ENCODE results near the gene GLDN. TPM values are rescaled to one million over a fixed set of nuclear protein-coding genes. Genes with fewer than 3 reads are reported as not detected.

GLDN gene
- total RNA-seq, 6 experiments from 2014 or later, result not detected

DNA sequence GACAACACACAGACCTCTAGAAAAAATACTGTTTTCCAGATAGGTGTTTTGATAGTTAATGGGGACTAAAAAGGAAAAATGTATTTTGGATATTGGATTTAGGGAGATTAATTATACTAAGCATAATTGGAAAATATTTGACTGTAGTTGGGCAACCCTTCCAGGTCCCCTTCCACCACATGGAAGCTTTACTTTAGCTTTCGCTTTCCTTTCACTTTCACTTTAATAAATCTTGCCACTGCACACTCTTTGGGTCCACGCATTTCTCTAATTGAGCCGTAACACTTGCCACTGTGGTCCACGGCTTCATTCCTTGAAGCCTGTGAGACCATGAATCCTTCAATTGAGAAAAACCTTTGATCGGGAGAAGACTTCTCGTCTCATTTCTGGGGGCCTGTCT, 15.5 kb downstream of the GLDN start:
- H3K4me1 Mint-ChIP-seq (ENCODE audit: low read depth), result peaks cover 13% of the 10 kb centered on the region; the same call in 1 of the 2 replicates
- no peak overlapping the region for H3K27ac Mint-ChIP-seq
- no peaks in the 10 kb centered on the region for H3K36me3 Mint-ChIP-seq (ENCODE audit: low read depth)
- DNase-seq, result no peak
- peaks cover 21% of the 10 kb centered on the region for H3K27me3 Mint-ChIP-seq (ENCODE audit: insufficient read depth)
- no peaks in the 10 kb centered on the region for H3K9me3 Mint-ChIP-seq
- peak overlapping the region; percentile 66 for H3K4me3 Mint-ChIP-seq
- TF ChIP-seq, protein P1, sequence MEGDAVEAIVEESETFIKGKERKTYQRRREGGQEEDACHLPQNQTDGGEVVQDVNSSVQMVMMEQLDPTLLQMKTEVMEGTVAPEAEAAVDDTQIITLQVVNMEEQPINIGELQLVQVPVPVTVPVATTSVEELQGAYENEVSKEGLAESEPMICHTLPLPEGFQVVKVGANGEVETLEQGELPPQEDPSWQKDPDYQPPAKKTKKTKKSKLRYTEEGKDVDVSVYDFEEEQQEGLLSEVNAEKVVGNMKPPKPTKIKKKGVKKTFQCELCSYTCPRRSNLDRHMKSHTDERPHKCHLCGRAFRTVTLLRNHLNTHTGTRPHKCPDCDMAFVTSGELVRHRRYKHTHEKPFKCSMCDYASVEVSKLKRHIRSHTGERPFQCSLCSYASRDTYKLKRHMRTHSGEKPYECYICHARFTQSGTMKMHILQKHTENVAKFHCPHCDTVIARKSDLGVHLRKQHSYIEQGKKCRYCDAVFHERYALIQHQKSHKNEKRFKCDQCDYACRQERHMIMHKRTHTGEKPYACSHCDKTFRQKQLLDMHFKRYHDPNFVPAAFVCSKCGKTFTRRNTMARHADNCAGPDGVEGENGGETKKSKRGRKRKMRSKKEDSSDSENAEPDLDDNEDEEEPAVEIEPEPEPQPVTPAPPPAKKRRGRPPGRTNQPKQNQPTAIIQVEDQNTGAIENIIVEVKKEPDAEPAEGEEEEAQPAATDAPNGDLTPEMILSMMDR (IDR thresholded peaks at IDR 0.05), result no peak

DNA sequence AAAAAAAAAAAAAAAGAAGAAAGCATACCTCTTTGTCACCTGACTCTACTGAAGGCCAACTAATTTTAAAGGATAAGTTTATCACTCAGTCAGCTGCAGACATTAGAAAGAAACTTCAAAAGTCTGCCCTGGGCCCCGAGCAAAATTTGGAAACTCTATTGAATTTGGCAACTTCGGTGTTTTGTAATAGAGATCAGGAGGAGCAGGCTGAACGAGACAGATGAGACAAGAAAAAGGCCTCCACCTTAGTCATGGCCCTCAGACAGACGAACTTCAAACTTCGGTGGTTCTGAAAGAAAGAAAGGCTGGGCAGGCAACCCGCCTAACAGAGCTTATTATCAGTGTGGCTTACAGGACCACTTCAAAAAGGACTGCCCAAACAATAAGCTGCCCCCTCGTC, 18.5 kb downstream of the GLDN start:
- Mint-ChIP-seq H3K9me3 (no peaks in the 10 kb centered on the region), H3K4me1 (ENCODE audit: low read depth) (peaks cover 13% of the 10 kb centered on the region; the same call in 1 of the 2 replicates), H3K27ac (no peak overlapping the region), H3K36me3 (ENCODE audit: low read depth) (no peaks in the 10 kb centered on the region), H3K4me3 (no peak overlapping the region), H3K27me3 (ENCODE audit: insufficient read depth) (peaks cover 4% of the 10 kb centered on the region; the same call in 1 of the 2 replicates)
- TF ChIP-seq, protein P1 (IDR thresholded peaks at IDR 0.05), result no peak
- no peak for DNase-seq

GRCh38 chr15:51363383-51363782, 21.9 kb downstream of the GLDN start:
- Mint-ChIP-seq H3K27me3 (ENCODE audit: insufficient read depth) (peaks cover 13% of the 10 kb centered on the region), H3K36me3 (ENCODE audit: low read depth) (no peaks in the 10 kb centered on the region), H3K9me3 (no peaks in the 10 kb centered on the region), H3K27ac (no peak overlapping the region), H3K4me1 (ENCODE audit: low read depth) (peaks cover 7% of the 10 kb centered on the region), H3K4me3 (no peak overlapping the region)
- no peak for DNase-seq
- TF ChIP-seq, protein P1 (IDR thresholded peaks at IDR 0.05), result no peak

DNA sequence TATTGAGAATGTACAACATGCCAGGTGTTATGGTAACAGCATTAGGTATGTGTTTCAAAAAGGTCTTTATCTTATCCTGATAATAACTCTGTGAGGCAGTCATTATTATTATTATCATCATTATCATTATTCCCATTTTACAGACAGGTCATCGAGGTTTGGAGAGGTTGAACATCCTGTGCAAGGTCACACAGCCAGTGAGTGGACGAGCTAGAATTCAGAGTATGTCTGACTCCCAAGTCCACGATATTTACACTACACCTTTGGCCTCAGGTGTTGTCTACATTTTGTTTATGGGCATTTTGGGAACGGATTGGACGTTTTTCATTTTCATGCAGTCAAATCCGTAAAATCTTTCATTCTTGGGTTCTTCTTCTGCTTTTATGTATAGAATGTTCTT, 24.0 kb downstream of the GLDN start:
- Mint-ChIP-seq H3K4me1 (ENCODE audit: low read depth) (peaks cover 20% of the 10 kb centered on the region), H3K27ac (no peak overlapping the region), H3K9me3 (no peaks in the 10 kb centered on the region), H3K4me3 (no peak overlapping the region), H3K36me3 (ENCODE audit: low read depth) (no peaks in the 10 kb centered on the region), H3K27me3 (ENCODE audit: insufficient read depth) (peaks cover 16% of the 10 kb centered on the region)
- DNase-seq, result no peak
- TF ChIP-seq, protein P1 (IDR thresholded peaks at IDR 0.05), result no peak

- no peak for DNase-seq
- no peak overlapping the region for H3K4me3 Mint-ChIP-seq
- no peaks in the 10 kb centered on the region for H3K9me3 Mint-ChIP-seq
- TF ChIP-seq, protein P1 (IDR thresholded peaks at IDR 0.05), result no peak
- H3K4me1 Mint-ChIP-seq (ENCODE audit: low read depth), result peaks cover 20% of the 10 kb centered on the region
- no peak overlapping the region for H3K27ac Mint-ChIP-seq
- H3K27me3 Mint-ChIP-seq (ENCODE audit: insufficient read depth), result peaks cover 13% of the 10 kb centered on the region
- H3K36me3 Mint-ChIP-seq (ENCODE audit: low read depth), result no peaks in the 10 kb centered on the region
Observed at GRCh38 chr15:51366071-51366470, 24.6 kb downstream of the GLDN start.

GRCh38 chr15:51366920-51367319, 25.5 kb downstream of the GLDN start:
- H3K36me3 Mint-ChIP-seq (ENCODE audit: low read depth), result no peaks in the 10 kb centered on the region
- peaks cover 20% of the 10 kb centered on the region for H3K4me1 Mint-ChIP-seq (ENCODE audit: low read depth)
- TF ChIP-seq, protein P1 (IDR thresholded peaks at IDR 0.05), result no peak
- H3K27ac Mint-ChIP-seq, result no peak overlapping the region
- DNase-seq, result no peak
- no peaks in the 10 kb centered on the region for H3K9me3 Mint-ChIP-seq
- peaks cover 14% of the 10 kb centered on the region for H3K27me3 Mint-ChIP-seq (ENCODE audit: insufficient read depth)
- no peak overlapping the region for H3K4me3 Mint-ChIP-seq

Data from HFFc6 (cell line).